HepG2 (cell line): ENCODE results near the gene IQSEC1. TPM values are rescaled to one million over a fixed set of nuclear protein-coding genes. Genes with fewer than 3 reads are reported as not detected.

Experiments used
- FOSL2 ChIP-seq: sonication (generic); formaldehyde crosslinking; IDR thresholded peaks from 2 replicates; pipeline ENCODE4 v1.4.0; 2020; ENCODE audit warnings: missing genetic modification reagents
- MTF1 ChIP-seq: sonication (generic); formaldehyde crosslinking; IDR thresholded peaks from 2 replicates; pipeline ENCODE4 v1.5.0; 2020; ENCODE audit warnings: missing genetic modification reagents
- NFATC3 ChIP-seq: sonication (generic); formaldehyde crosslinking; IDR thresholded peaks from 2 replicates; pipeline ENCODE4 v1.5.1; 2020; ENCODE audit warnings: mild to moderate bottlenecking, missing genetic modification reagents
- ZBTB38 ChIP-seq: sonication (generic); formaldehyde crosslinking; IDR thresholded peaks from 2 replicates; pipeline ENCODE4 v1.5.1; 2020; ENCODE audit warnings: mild to moderate bottlenecking, missing genetic modification reagents
- ZKSCAN8 ChIP-seq: IDR thresholded peaks from 2 replicates; pipeline ENCODE4 v1.6.1; 2016; ENCODE audit warnings: borderline replicate concordance, missing genetic modification reagents, missing compliant biosample characterization
- ZNF143 ChIP-seq: sonication (generic); formaldehyde crosslinking; IDR thresholded peaks from 2 replicates; pipeline ENCODE4 v1.4.0; 2020; ENCODE audit warnings: missing genetic modification reagents
- ZNF230 ChIP-seq: sonication (generic); formaldehyde crosslinking; IDR thresholded peaks from 2 replicates; pipeline ENCODE4 v1.4.0; 2020; ENCODE audit warnings: mild to moderate bottlenecking, missing genetic modification reagents
- ZNF367 ChIP-seq: sonication (generic); formaldehyde crosslinking; IDR thresholded peaks from 2 replicates; pipeline ENCODE4 v1.4.0; 2020; ENCODE audit warnings: missing genetic modification reagents, borderline replicate concordance
- ZNF510 ChIP-seq: sonication (generic); formaldehyde crosslinking; IDR thresholded peaks from 2 replicates; pipeline ENCODE4 v1.4.0; 2020; ENCODE audit warnings: low read depth, mild to moderate bottlenecking, missing genetic modification reagents
- ZNF616 ChIP-seq: sonication (generic); formaldehyde crosslinking; IDR thresholded peaks from 2 replicates; pipeline ENCODE4 v1.5.0; 2020; ENCODE audit warnings: low read depth, mild to moderate bottlenecking, missing genetic modification reagents
- ZZZ3 ChIP-seq: sonication (generic); formaldehyde crosslinking; IDR thresholded peaks from 2 replicates; pipeline ENCODE4 v1.4.0; 2020; ENCODE audit warnings: missing genetic modification reagents, mild to moderate bottlenecking, borderline replicate concordance
- polyA plus RNA-seq, 8 experiments: library from polyadenylated mRNA; depleted of rRNA in 3 of 8; stranded (reverse) in 7 of 8; unstranded in 1 of 8; fragments of >200 nt; fragmentation: Illumina TruSeq in 4 of 8; extraction: Trizol in 4 of 8; gene quantifications; 2 replicates each; pipeline versions ENCODE4 v1.2.1 to v1.2.3, GENCODE V29; 2011 to 2016; ENCODE audit warnings: low read depth in 4 of 8, missing spikeins in 1 of 8, mixed read lengths in 1 of 8; ENCODE audit not compliant: insufficient read depth in 1 of 8
- total RNA-seq, 5 experiments: library from RNA; depleted of rRNA; stranded (reverse); fragments of >200 nt; fragmentation: Illumina TruSeq; extraction: Trizol; gene quantifications; 2 replicates each; pipeline ENCODE4 v1.2.3, GENCODE V29; 2016; ENCODE audit warnings: low read depth in 1 of 5
- TF ChIP-seq, protein P1 (sequence below): sonication (generic); formaldehyde crosslinking; IDR thresholded peaks from 2 replicates; pipeline ENCODE4 v1.5.0; 2020; ENCODE audit warnings: missing genetic modification reagents, mild to moderate bottlenecking, borderline replicate concordance
- TF ChIP-seq, protein P2 (sequence below): sonication (generic); formaldehyde crosslinking; IDR thresholded peaks from 2 replicates; pipeline ENCODE4 v1.5.1; 2020; ENCODE audit warnings: mild to moderate bottlenecking, missing genetic modification reagents, moderate library complexity
- TF ChIP-seq, protein P3 (sequence below): sonication (generic); formaldehyde crosslinking; IDR thresholded peaks from 2 replicates; pipeline ENCODE4 v1.5.0; 2020; ENCODE audit warnings: missing genetic modification reagents
- TF ChIP-seq, protein P4 (sequence below): sonication (generic); formaldehyde crosslinking; IDR thresholded peaks from 2 replicates; pipeline ENCODE4 v1.4.0; 2020; ENCODE audit warnings: mild to moderate bottlenecking, low read depth, missing genetic modification reagents
- TF ChIP-seq, protein P5 (sequence below): sonication (generic); formaldehyde crosslinking; IDR thresholded peaks from 2 replicates; pipeline ENCODE4 v1.4.0; 2020; ENCODE audit warnings: missing genetic modification reagents, mild to moderate bottlenecking, borderline replicate concordance

The IQSEC1 gene
- total and polyA plus RNA-seq, 2 of the 13 experiments (the other 11 are each of a cell fraction or from before 2014, with no cell fraction given): 17.4 to 20.2 TPM

DNA sequence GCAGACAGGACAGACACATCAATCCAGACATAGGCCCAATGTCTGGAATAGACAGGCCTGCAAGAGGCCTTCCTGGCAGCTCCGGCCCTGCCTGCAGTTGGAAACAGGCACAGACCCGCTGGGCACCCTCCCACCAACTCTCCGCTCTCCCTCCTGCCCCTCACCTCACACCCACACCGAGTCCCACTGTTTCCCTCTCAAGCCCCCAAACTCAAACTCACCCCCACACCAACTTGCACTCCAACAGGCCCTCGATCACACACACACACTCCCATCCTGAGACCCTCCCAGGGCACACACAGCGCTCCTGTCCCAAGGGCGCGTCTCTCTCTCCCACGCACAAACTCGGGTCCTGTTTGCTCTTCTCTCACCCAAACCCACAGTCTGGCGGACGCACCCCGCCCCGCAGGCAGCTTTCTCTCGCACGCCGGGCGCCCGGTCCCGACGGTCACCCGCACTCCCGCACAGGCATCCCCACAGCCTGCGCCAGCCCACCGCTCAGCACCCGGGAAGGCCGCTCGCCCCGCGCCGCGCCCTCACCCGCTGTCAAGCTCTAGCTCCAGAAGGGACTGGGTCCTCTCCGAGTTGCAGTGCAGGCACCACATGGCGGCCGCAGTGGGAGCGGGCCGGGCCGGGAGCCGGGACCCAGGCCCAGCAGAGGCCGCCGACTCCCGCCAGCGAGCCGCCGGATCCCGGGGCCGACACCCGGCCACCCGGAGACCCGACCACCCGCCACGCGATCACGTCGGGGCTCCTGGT lies 106.2 kb downstream of the IQSEC1 start (continued):
- TF ChIP-seq, protein P1, sequence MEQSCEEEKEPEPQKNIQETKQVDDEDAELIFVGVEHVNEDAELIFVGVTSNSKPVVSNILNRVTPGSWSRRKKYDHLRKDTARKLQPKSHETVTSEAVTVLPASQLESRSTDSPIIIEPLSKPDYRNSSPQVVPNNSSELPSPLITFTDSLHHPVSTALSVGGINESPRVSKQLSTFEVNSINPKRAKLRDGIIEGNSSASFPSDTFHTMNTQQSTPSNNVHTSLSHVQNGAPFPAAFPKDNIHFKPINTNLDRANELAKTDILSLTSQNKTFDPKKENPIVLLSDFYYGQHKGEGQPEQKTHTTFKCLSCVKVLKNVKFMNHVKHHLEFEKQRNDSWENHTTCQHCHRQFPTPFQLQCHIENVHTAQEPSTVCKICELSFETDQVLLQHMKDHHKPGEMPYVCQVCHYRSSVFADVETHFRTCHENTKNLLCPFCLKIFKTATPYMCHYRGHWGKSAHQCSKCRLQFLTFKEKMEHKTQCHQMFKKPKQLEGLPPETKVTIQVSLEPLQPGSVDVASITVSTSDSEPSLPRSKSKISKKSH (CRISPR knock-in tag): no peak
- 0 out of 2 replicates have a peak, but pooled peaks have one; percentile 18 for TF ChIP-seq ZNF230 (CRISPR knock-in tag)
- TF ChIP-seq, protein P2, sequence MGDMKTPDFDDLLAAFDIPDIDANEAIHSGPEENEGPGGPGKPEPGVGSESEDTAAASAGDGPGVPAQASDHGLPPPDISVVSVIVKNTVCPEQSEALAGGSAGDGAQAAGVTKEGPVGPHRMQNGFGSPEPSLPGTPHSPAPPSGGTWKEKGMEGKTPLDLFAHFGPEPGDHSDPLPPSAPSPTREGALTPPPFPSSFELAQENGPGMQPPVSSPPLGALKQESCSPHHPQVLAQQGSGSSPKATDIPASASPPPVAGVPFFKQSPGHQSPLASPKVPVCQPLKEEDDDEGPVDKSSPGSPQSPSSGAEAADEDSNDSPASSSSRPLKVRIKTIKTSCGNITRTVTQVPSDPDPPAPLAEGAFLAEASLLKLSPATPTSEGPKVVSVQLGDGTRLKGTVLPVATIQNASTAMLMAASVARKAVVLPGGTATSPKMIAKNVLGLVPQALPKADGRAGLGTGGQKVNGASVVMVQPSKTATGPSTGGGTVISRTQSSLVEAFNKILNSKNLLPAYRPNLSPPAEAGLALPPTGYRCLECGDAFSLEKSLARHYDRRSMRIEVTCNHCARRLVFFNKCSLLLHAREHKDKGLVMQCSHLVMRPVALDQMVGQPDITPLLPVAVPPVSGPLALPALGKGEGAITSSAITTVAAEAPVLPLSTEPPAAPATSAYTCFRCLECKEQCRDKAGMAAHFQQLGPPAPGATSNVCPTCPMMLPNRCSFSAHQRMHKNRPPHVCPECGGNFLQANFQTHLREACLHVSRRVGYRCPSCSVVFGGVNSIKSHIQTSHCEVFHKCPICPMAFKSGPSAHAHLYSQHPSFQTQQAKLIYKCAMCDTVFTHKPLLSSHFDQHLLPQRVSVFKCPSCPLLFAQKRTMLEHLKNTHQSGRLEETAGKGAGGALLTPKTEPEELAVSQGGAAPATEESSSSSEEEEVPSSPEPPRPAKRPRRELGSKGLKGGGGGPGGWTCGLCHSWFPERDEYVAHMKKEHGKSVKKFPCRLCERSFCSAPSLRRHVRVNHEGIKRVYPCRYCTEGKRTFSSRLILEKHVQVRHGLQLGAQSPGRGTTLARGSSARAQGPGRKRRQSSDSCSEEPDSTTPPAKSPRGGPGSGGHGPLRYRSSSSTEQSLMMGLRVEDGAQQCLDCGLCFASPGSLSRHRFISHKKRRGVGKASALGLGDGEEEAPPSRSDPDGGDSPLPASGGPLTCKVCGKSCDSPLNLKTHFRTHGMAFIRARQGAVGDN (CRISPR knock-in tag): peak; percentile 37; the same call in 1 of the 2 replicates
- TF ChIP-seq MTF1 (CRISPR knock-in tag): no peak
- no peak for TF ChIP-seq ZZZ3 (CRISPR knock-in tag)
- TF ChIP-seq ZBTB38 (CRISPR knock-in tag): no peak
- TF ChIP-seq, protein P3, sequence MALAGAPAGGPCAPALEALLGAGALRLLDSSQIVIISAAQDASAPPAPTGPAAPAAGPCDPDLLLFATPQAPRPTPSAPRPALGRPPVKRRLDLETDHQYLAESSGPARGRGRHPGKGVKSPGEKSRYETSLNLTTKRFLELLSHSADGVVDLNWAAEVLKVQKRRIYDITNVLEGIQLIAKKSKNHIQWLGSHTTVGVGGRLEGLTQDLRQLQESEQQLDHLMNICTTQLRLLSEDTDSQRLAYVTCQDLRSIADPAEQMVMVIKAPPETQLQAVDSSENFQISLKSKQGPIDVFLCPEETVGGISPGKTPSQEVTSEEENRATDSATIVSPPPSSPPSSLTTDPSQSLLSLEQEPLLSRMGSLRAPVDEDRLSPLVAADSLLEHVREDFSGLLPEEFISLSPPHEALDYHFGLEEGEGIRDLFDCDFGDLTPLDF (CRISPR knock-in tag): no peak
- TF ChIP-seq FOSL2 (CRISPR knock-in tag): no peak
- 0 out of 2 replicates have a peak, but pooled peaks have one; percentile 27 for TF ChIP-seq ZNF143
- no peak for TF ChIP-seq NFATC3 (CRISPR knock-in tag)
- TF ChIP-seq ZNF367 (CRISPR knock-in tag): no peak
- TF ChIP-seq ZKSCAN8 (CRISPR knock-in tag): no peak
- TF ChIP-seq ZNF616 (CRISPR knock-in tag): no peak
- TF ChIP-seq ZNF510 (CRISPR knock-in tag): 0 out of 2 replicates have a peak, but pooled peaks have one; percentile 39
- TF ChIP-seq, protein P4, sequence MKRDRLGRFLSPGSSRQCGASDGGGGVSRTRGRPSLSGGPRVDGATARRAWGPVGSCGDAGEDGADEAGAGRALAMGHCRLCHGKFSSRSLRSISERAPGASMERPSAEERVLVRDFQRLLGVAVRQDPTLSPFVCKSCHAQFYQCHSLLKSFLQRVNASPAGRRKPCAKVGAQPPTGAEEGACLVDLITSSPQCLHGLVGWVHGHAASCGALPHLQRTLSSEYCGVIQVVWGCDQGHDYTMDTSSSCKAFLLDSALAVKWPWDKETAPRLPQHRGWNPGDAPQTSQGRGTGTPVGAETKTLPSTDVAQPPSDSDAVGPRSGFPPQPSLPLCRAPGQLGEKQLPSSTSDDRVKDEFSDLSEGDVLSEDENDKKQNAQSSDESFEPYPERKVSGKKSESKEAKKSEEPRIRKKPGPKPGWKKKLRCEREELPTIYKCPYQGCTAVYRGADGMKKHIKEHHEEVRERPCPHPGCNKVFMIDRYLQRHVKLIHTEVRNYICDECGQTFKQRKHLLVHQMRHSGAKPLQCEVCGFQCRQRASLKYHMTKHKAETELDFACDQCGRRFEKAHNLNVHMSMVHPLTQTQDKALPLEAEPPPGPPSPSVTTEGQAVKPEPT: 0 out of 2 replicates have a peak, but pooled peaks have one; percentile 29
- TF ChIP-seq, protein P5, sequence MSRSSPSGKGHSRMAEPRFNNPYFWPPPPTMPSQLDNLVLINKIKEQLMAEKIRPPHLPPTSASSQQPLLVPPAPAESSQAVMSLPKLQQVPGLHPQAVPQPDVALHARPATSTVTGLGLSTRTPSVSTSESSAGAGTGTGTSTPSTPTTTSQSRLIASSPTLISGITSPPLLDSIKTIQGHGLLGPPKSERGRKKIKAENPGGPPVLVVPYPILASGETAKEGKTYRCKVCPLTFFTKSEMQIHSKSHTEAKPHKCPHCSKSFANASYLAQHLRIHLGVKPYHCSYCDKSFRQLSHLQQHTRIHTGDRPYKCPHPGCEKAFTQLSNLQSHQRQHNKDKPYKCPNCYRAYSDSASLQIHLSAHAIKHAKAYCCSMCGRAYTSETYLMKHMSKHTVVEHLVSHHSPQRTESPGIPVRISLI (CRISPR knock-in tag): no peak
